H9 (cell line): ENCODE data around the gene MAPKAPK3. TPM values are rescaled to one million over a fixed set of nuclear protein-coding genes. Genes with fewer than 3 reads are reported as not detected.

ENCODE experiments used
- DNase-seq: peaks from one replicate; pipeline ENCODE4 v3.0.0-alpha.2; 2017
- H2AFZ ChIP-seq: one replicate; pipeline ENCODE4 v1.6.1; 2013; ENCODE audit warnings: mild to moderate bottlenecking, low read length, control low read depth, moderate library complexity
- H2AK5ac ChIP-seq: 2 replicates; pipeline ENCODE4 v1.6.1; 2013; ENCODE audit warnings: low read length, control low read depth, mixed read lengths; ENCODE audit not compliant: insufficient read length
- H2BK120ac ChIP-seq: one replicate; pipeline ENCODE4 v1.6.1; 2013; ENCODE audit warnings: low read depth, mild to moderate bottlenecking, low read length, control low read depth, inconsistent platforms; ENCODE audit not compliant: poor library complexity, severe bottlenecking
- H2BK12ac ChIP-seq: 2 replicates; pipeline ENCODE4 v1.6.1; 2013; ENCODE audit warnings: low read length, control low read depth, mixed read lengths, low read depth; ENCODE audit not compliant: insufficient read length
- H2BK15ac ChIP-seq: 2 replicates; pipeline ENCODE4 v1.6.1; 2013; ENCODE audit warnings: low read depth, low read length, control low read depth
- H2BK20ac ChIP-seq: one replicate; pipeline ENCODE4 v1.6.1; 2013; ENCODE audit warnings: low read depth, mild to moderate bottlenecking, low read length, control low read depth, inconsistent platforms; ENCODE audit not compliant: poor library complexity, severe bottlenecking
- H2BK5ac ChIP-seq: 2 replicates; pipeline ENCODE4 v1.6.1; 2013; ENCODE audit warnings: low read length, control low read depth, mixed read lengths; ENCODE audit not compliant: insufficient read length
- H3K14ac ChIP-seq: 2 replicates; pipeline ENCODE4 v1.6.1; 2013; ENCODE audit warnings: low read length, control low read depth; ENCODE audit not compliant: insufficient read depth
- H3K18ac ChIP-seq: 2 replicates; pipeline ENCODE4 v1.6.1; 2013; ENCODE audit warnings: low read depth, mild to moderate bottlenecking, mixed read lengths, low read length, control low read depth; ENCODE audit not compliant: insufficient read length
- H3K23ac ChIP-seq: 2 replicates; pipeline ENCODE4 v1.6.1; 2013; ENCODE audit warnings: low read length, control low read depth, mixed read lengths, low read depth; ENCODE audit not compliant: insufficient read length
- H3K23me2 ChIP-seq: 2 replicates; pipeline ENCODE4 v1.6.1; 2013; ENCODE audit warnings: low read depth, mild to moderate bottlenecking, mixed read lengths, low read length, control low read depth; ENCODE audit not compliant: insufficient read length, poor library complexity, severe bottlenecking
- H3K27ac ChIP-seq: 2 replicates; pipeline ENCODE4 v1.5.1; 2013; ENCODE audit warnings: low read length, control low read depth, mixed read lengths, low read depth; ENCODE audit not compliant: insufficient read length
- H3K27me3 ChIP-seq: 2 replicates; pipeline ENCODE4 v1.6.1; 2013; ENCODE audit warnings: low read length, control low read depth, inconsistent platforms; ENCODE audit not compliant: insufficient read depth
- H3K4ac ChIP-seq: 2 replicates; pipeline ENCODE4 v1.6.1; 2013; ENCODE audit warnings: low read depth, mild to moderate bottlenecking, control low read depth, inconsistent platforms, low read length, moderate library complexity
- H3K4me1 ChIP-seq: 2 replicates; pipeline ENCODE4 v1.6.1; 2013; ENCODE audit warnings: low read length, control low read depth, inconsistent platforms; ENCODE audit not compliant: insufficient read depth
- H3K4me2 ChIP-seq: 2 replicates; pipeline ENCODE4 v1.6.1; 2013; ENCODE audit warnings: low read length, control low read depth, mixed read lengths; ENCODE audit not compliant: insufficient read length, insufficient read depth
- H3K56ac ChIP-seq: 2 replicates; pipeline ENCODE4 v1.6.1; 2013; ENCODE audit warnings: low read depth, mild to moderate bottlenecking, mixed read lengths, low read length, control low read depth; ENCODE audit not compliant: insufficient read length
- H3K79me1 ChIP-seq: 2 replicates; pipeline ENCODE4 v1.6.1; 2013; ENCODE audit warnings: low read depth, mild to moderate bottlenecking, moderate library complexity, low read length, control low read depth, inconsistent platforms; ENCODE audit not compliant: insufficient read depth, poor library complexity, severe bottlenecking
- H3K79me2 ChIP-seq: 2 replicates; pipeline ENCODE4 v1.6.1; 2013; ENCODE audit warnings: low read length, control low read depth, inconsistent platforms; ENCODE audit not compliant: insufficient read depth
- H3K9ac ChIP-seq: 2 replicates; pipeline ENCODE4 v1.6.1; 2013; ENCODE audit warnings: low read length, control low read depth, mixed read lengths; ENCODE audit not compliant: insufficient read length; ENCODE audit errors: extremely low read depth
- H3K9me3 ChIP-seq: one replicate; pipeline ENCODE4 v1.6.1; 2013; ENCODE audit warnings: low read depth, low read length, inconsistent platforms; ENCODE audit not compliant: control insufficient read depth
- H3T11ph ChIP-seq: one replicate; pipeline ENCODE4 v1.6.1; 2013; ENCODE audit warnings: mild to moderate bottlenecking, low read length, control low read depth, inconsistent platforms
- H4K20me1 ChIP-seq: one replicate; pipeline ENCODE4 v1.6.1; 2013; ENCODE audit not compliant: control insufficient read depth, insufficient read length, insufficient read depth
- H4K5ac ChIP-seq: 2 replicates; pipeline ENCODE4 v1.6.1; 2013; ENCODE audit warnings: low read depth, mild to moderate bottlenecking, mixed read lengths, low read length, control low read depth; ENCODE audit not compliant: insufficient read length
- H4K8ac ChIP-seq: replicated peaks from 2 replicates; pipeline ENCODE4 v1.6.1; 2013; ENCODE audit warnings: low read length, control low read depth, mixed read lengths, low read depth; ENCODE audit not compliant: insufficient read length
- H4K91ac ChIP-seq: 2 replicates; pipeline ENCODE4 v1.6.1; 2013; ENCODE audit warnings: low read depth, mild to moderate bottlenecking, moderate library complexity, mixed read lengths, low read length, control low read depth; ENCODE audit not compliant: insufficient read length
- H3K27ac Mint-ChIP-seq, 3 experiments: 2 replicates in 2 of 3; 3 replicates in 1 of 3; pipeline ENCODE4 v1.8.0; 2020 to 2021; ENCODE audit warnings: mixed read lengths in 3 of 3, mild to moderate bottlenecking in 1 of 3, moderate library complexity in 1 of 3
- H3K27me3 Mint-ChIP-seq: 2 replicates; pipeline ENCODE4 v1.8.0; 2021; ENCODE audit warnings: low read depth, mild to moderate bottlenecking, moderate library complexity, mixed read lengths
- H3K36me3 Mint-ChIP-seq, 3 experiments: 2 replicates in 2 of 3; 3 replicates in 1 of 3; pipeline ENCODE4 v1.8.0; 2020 to 2021; ENCODE audit warnings: low read depth in 3 of 3, mixed read lengths in 3 of 3; ENCODE audit not compliant: insufficient read depth in 1 of 3
- H3K4me1 Mint-ChIP-seq, 2 experiments: 2 replicates each; pipeline ENCODE4 v1.8.0; 2020; ENCODE audit warnings: mixed read lengths in 2 of 2
- H3K4me3 Mint-ChIP-seq, 2 experiments: 2 replicates in 1 of 2; 3 replicates in 1 of 2; pipeline ENCODE4 v1.8.0; 2020 to 2021; ENCODE audit warnings: mild to moderate bottlenecking in 2 of 2, mixed read lengths in 2 of 2, moderate library complexity in 1 of 2
- H3K9me3 Mint-ChIP-seq, 2 experiments: 2 replicates in 1 of 2; 3 replicates in 1 of 2; pipeline ENCODE4 v1.8.0; 2020; ENCODE audit warnings: mild to moderate bottlenecking in 2 of 2, mixed read lengths in 2 of 2, moderate library complexity in 1 of 2
- CTCF ChIP-seq: fragments of 200-600 bp; sonication (generic); conservative IDR thresholded peaks from 3 replicates; pipeline ENCODE4 v1.8.0; 2021; ENCODE audit warnings: antibody characterized with exemption, mild to moderate bottlenecking
- WGBS: extraction: QIAGEN DNeasy Blood & Tissue Kit; methylation state at CpG from one replicate; pipeline ENCODE4 v1.1.7; 2013; ENCODE audit warnings: missing lambda C conversion rate, low lambda C conversion rate, mixed read lengths; ENCODE audit not compliant: insufficient read length; ENCODE audit errors: extremely low coverage; 5-methylcytosine and 5-hydroxymethylcytosine counted together
- total RNA-seq: library from RNA; stranded (reverse); gene quantifications from 2 replicates; pipeline ENCODE4 v1.2.1, GENCODE V29; 2021

Gene MAPKAPK3
- total RNA-seq, 1 experiment from 2014 or later, result 57.9 TPM

GRCh38 chr3:50630877-50631276 lies 13.9 kb downstream of the MAPKAPK3 start:
- Histone ChIP-seq H3K9me3 (no peaks in the 10 kb centered on the region), H2BK20ac (no peak overlapping the region), H3K9ac (no peak overlapping the region), H2AFZ (no peak overlapping the region), H3K27me3 (no peaks in the 10 kb centered on the region), H3K18ac (no peak overlapping the region), H3K23ac (no peak overlapping the region), H3T11ph (no peak overlapping the region), H3K56ac (no peak overlapping the region), H2BK120ac (no peak overlapping the region), H3K4me2 (no peak overlapping the region), H3K79me2 (0 out of 2 replicates have a peak, but pooled peaks cover 2% of the 10 kb centered on the region), H4K91ac (no peak overlapping the region), H3K4me1 (no peaks in the 10 kb centered on the region), H4K5ac (no peak overlapping the region), H3K14ac (no peak overlapping the region), H3K79me1 (peaks cover 3% of the 10 kb centered on the region), H2BK5ac (no peak overlapping the region), H4K20me1 (no peaks in the 10 kb centered on the region), H2BK15ac (no peak overlapping the region), H3K23me2 (no peaks in the 10 kb centered on the region), H3K4ac (no peak overlapping the region), H4K8ac (no peak overlapping the region), H2BK12ac (no peak overlapping the region), H2AK5ac (no peak overlapping the region), H3K27ac (no peak overlapping the region)
- DNase-seq, result no peak
- TF ChIP-seq CTCF, result no peak
- Mint-ChIP-seq H3K36me3 (no peaks in the 10 kb centered on the region; a peak in 4 of 7 replicates), H3K27ac (no peak overlapping the region), H3K4me3 (no peak overlapping the region), H3K9me3 (no peaks in the 10 kb centered on the region), H3K4me1 (peaks cover 24 to 29% of the 10 kb centered on the region in 2 experiments), H3K27me3 (no peaks in the 10 kb centered on the region)
- WGBS, result no CpG with 5 or more reads among the region's 7 CpGs
